Loucy (cell line): ENCODE results near the gene ARF6.

Experiments used
- CTCF ChIP-seq: fragments of 200-600 bp; sonication (generic); conservative IDR thresholded peaks from 2 replicates; pipeline ENCODE4 v1.5.1; 2014; ENCODE audit warnings: mild to moderate bottlenecking, antibody characterized with exemption, low read length
- EZH2phosphoT487 ChIP-seq: fragments of 200-600 bp; IDR thresholded peaks from 2 replicates; pipeline ENCODE4 v1.6.1; 2018; ENCODE audit warnings: antibody characterized with exemption, mild to moderate bottlenecking, moderate library complexity, borderline replicate concordance

GRCh38 chr14:49870908-49871307 is 22.0 kb upstream of the ARF6 start:
- no peak for TF ChIP-seq EZH2phosphoT487
- TF ChIP-seq CTCF: no peak
